ENCODE results near the gene TMEM91.
A peak's percentile ranks its signal among the peaks of the same experiment; 100 is the strongest.
"Not testable (repeated sequence)": the region's sequence is repeated elsewhere in the genome, so short reads cannot be mapped to it uniquely, and the experiment has no call there.

TMEM91 gene

GRCh38 chr19:41381536-41381935, 5.2 kb downstream of the TMEM91 start:
- not testable (repeated sequence) for DNase-seq

GRCh38 chr19:41384351-41384750, 8.0 kb downstream of the TMEM91 start:
- DNase-seq: no peak

GRCh38 chr19:41386442-41386841, 10.1 kb downstream of the TMEM91 start:
- DNase-seq: no peak

- no peak for DNase-seq
Observed at GRCh38 chr19:41391618-41392017, 15.3 kb downstream of the TMEM91 start.

- DNase-seq: no peak
Observed at GRCh38 chr19:41392775-41393174, 16.4 kb downstream of the TMEM91 start.

- no peak for DNase-seq
Observed at GRCh38 chr19:41395355-41395754, 19.0 kb downstream of the TMEM91 start.

GRCh38 chr19:41397086-41398049, 21.0 kb downstream of the TMEM91 start, which contains the start of the genes BCKDHA and EXOSC5:
TSS of gene BCKDHA (plus strand) at chr19:41397818. CDS start at chr19:41397828, 10 bp downstream.
TSS of gene EXOSC5 (minus strand) at chr19:41397359. CDS start at chr19:41397328, 31 bp downstream.
- peak; percentile 98 for DNase-seq

- no peak for DNase-seq
Observed at GRCh38 chr19:41398050-41398418, 21.7 kb downstream of the TMEM91 start.

GRCh38 chr19:41398598-41398997, 22.3 kb downstream of the TMEM91 start:
- DNase-seq: no peak

GRCh38 chr19:41399091-41399490, 22.8 kb downstream of the TMEM91 start:
- no peak for DNase-seq

GRCh38 chr19:41399525-41399924, 23.2 kb downstream of the TMEM91 start:
- DNase-seq: no peak

- DNase-seq: no peak
Observed at GRCh38 chr19:41401483-41401882, 25.1 kb downstream of the TMEM91 start.

- DNase-seq: no peak
Observed at GRCh38 chr19:41402010-41402409, 25.7 kb downstream of the TMEM91 start.

GRCh38 chr19:41403181-41403970, 27.0 kb downstream of the TMEM91 start:
- no peak for DNase-seq

GRCh38 chr19:41405776-41406175, 29.4 kb downstream of the TMEM91 start:
- DNase-seq: no peak

GRCh38 chr19:41407271-41407670, 30.9 kb downstream of the TMEM91 start:
- no peak for DNase-seq

- peak; percentile 20 for DNase-seq
Observed at GRCh38 chr19:41408256-41408655, 31.9 kb downstream of the TMEM91 start.

- DNase-seq: not testable (repeated sequence)
Observed at GRCh38 chr19:41408846-41409245, 32.5 kb downstream of the TMEM91 start.

- DNase-seq: no peak
Observed at GRCh38 chr19:41409288-41409687, 33.0 kb downstream of the TMEM91 start.

- no peak for DNase-seq
Observed at GRCh38 chr19:41410336-41411054, 34.2 kb downstream of the TMEM91 start.

GRCh38 chr19:41411100-41411967, 35.0 kb downstream of the TMEM91 start:
- no peak for DNase-seq

- DNase-seq: no peak
Observed at GRCh38 chr19:41411968-41412265, 35.6 kb downstream of the TMEM91 start.
